Transverse colon (tissue), 4 donors: ENCODE measurements around the gene CLSTN1. TPM values are rescaled to one million over a fixed set of nuclear protein-coding genes. Genes with fewer than 3 reads are reported as not detected.

Experiments used
- DNase-seq: peaks from one replicate; pipeline ENCODE4 v3.0.0-alpha.2; 2019
- H3K27ac ChIP-seq, 4 donors: fragments of 200-600 bp; sonication (generic); 2 replicates each; pipeline ENCODE4 v1.5.1; 2016 to 2018; ENCODE audit warnings: inconsistent platforms in 4 of 4
- H3K27me3 ChIP-seq: fragments of 200-600 bp; sonication (generic); 2 replicates; pipeline ENCODE4 v1.5.1; 2017; ENCODE audit warnings: inconsistent platforms
- H3K36me3 ChIP-seq, 4 donors: fragments of 200-600 bp; sonication (generic); 2 replicates each; pipeline ENCODE4 v1.5.1; 2017 to 2019; ENCODE audit warnings: inconsistent platforms in 4 of 4
- H3K4me1 ChIP-seq, 4 donors: fragments of 200-600 bp; sonication (generic); 2 replicates each; pipeline ENCODE4 v1.5.1; 2017 to 2020; ENCODE audit warnings: inconsistent platforms in 4 of 4
- H3K4me3 ChIP-seq, 4 donors: fragments of 200-600 bp; sonication (generic); 1 replicate in 1 of 4; 2 replicates in 3 of 4; pipeline versions ENCODE4 v1.5.1 to v1.6.1; 2017 to 2019; ENCODE audit warnings: inconsistent platforms in 4 of 4
- H3K9me3 ChIP-seq, 2 donors: fragments of 200-600 bp; sonication (generic); 2 replicates each; pipeline ENCODE4 v1.5.1; 2017 to 2019; ENCODE audit warnings: inconsistent platforms in 2 of 2
- CTCF ChIP-seq, 5 experiments: fragments of 200-600 bp in 3 of 5; fragments of 450-650 bp in 2 of 5; sonication (generic) in 3 of 5; IDR thresholded peaks; 1 replicate in 2 of 5; 2 replicates in 3 of 5; pipeline ENCODE4 v1.5.1; 2016 to 2017; ENCODE audit warnings: antibody characterized with exemption in 5 of 5, inconsistent platforms in 3 of 5, mild to moderate bottlenecking in 2 of 5, moderate library complexity in 1 of 5
- EP300 ChIP-seq: sonication (generic); formaldehyde crosslinking; IDR thresholded peaks from one replicate; pipeline ENCODE4 v1.6.1; 2017; ENCODE audit warnings: antibody characterized with exemption, low read depth
- POLR2A ChIP-seq: fragments of 450-650 bp; IDR thresholded peaks from one replicate; pipeline ENCODE4 v1.6.1; 2016; ENCODE audit warnings: antibody characterized with exemption, mild to moderate bottlenecking, moderate library complexity
- POLR2AphosphoS5 ChIP-seq, 3 donors: sonication (generic); formaldehyde crosslinking; IDR thresholded peaks; one replicate each; pipeline ENCODE4 v1.6.1; 2016; ENCODE audit warnings: antibody characterized with exemption in 3 of 3
- WGBS, 2 donors: methylation state at CpG; one replicate each; pipeline ENCODE4 v1.1.5; 2018; ENCODE audit warnings: low coverage in 1 of 2; 5-methylcytosine and 5-hydroxymethylcytosine counted together
- in situ Hi-C, 4 donors: fragments of 200-750 bp; cut with MboI; loops; one replicate each; pipeline versions ENCODE4 v1.15.0 to v1.15.1; 2017; ENCODE audit warnings: low sequenced_read_pairs in 3 of 4, low pct_ligation_motif_present in 1 of 4, low pct_unique_long_range_greater_than_20kb in 1 of 4
- intact Hi-C: fragments of 100-400 bp; cut with DNase I; formaldehyde crosslinking; loops from one replicate; pipeline ENCODE4 v1.15.1; 2023; ENCODE audit warnings: low total_unique reads
- total RNA-seq, 4 donors: library from RNA; depleted of rRNA; stranded (reverse); fragments of >200 nt; gene quantifications; one replicate each; pipeline ENCODE4 v1.1.0, GENCODE V29; 2016

The CLSTN1 gene
- total RNA-seq, 4 donors from 2014 or later: 118 to 191 (median 143) TPM

DNA sequence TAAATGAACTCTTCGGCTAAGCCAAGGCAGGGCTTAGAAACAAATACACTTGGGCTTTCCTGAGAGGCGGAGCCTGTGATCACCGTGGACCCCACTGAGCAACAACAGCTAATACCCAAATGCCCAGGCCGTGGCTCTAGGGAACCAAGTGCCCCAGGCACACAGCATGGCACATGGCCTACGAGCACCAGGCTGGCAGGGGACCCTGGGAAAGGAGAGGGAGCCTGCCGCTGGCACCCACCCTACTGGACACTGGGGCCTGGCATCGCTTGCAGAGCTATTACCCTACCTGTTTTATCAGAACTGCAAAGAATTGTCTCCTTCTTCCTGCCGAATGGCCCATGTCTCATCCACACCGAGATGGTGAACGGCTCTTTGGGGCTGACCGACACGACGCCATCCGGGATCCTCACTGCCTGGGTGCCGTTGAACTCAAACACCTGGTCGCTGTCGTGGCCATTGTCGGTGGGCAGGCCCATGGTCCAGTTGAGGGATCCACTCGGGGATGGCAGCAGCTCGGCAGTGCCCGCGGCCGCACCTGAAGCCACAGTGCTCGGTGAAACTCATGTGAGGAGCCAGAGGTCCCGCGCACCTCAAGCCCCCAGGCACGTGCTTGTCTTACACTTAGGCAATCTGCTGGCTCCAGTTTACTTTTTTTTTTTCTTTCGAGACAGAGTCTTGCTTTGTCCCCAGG is 79.5 kb downstream of the CLSTN1 start:
- Histone ChIP-seq H3K4me3 (no peak overlapping the region), H3K9me3 (no peaks in the 10 kb centered on the region), H3K27me3 (no peaks in the 10 kb centered on the region), H3K36me3 (peaks cover 0 to 51% (median 22%) of the 10 kb centered on the region in 4 donors), H3K27ac (no peak overlapping the region), H3K4me1 (no peaks in the 10 kb centered on the region)
- intact Hi-C loops (no loop called here), in situ Hi-C loops (no loop called here)
- WGBS, 2 donors: 94 to 96% methylated on average over 5 to 27 of the region's 28 CpGs
- no peak for TF ChIP-seq POLR2A
- no peak for TF ChIP-seq EP300
- no peak for TF ChIP-seq CTCF (IDR thresholded peaks at IDR 0.05)
- TF ChIP-seq POLR2AphosphoS5 (IDR thresholded peaks at IDR 0.05): no peak
- DNase-seq: no peak

DNA sequence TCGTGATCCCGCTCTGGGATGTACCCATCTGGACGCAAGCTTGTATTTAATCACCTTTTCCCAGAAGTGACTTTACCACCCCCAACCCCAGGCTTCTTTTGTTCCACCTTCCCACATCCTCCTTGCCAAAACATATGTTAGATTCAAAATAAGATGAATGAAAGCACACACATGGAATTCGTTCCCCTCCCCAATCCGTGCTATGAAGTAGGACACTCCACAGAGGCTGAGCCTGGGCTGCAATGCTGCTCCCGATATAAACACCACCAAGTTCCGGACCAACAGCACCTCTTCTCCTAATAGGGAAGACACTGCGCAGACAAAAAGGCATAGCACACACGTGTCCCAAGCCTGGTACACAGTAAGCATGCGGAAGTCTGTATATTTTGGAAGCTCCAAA is 86.1 kb downstream of the CLSTN1 start:
- in situ Hi-C loops (no loop called here), intact Hi-C loops (loop anchor here (2.0 kb wide), 1 partner anchor 17 kb away; no protein-coding TSS in a partner anchor)
- Histone ChIP-seq H3K27me3 (no peaks in the 10 kb centered on the region), H3K9me3 (no peaks in the 10 kb centered on the region), H3K4me3 (no peak overlapping the region), H3K36me3 (peaks cover 0 to 71% (median 27%) of the 10 kb centered on the region in 4 donors), H3K27ac (no peak overlapping the region), H3K4me1 (no peaks in the 10 kb centered on the region)
- no peak for DNase-seq
- TF ChIP-seq CTCF (IDR thresholded peaks at IDR 0.05) (no peak), POLR2A (no peak), EP300 (no peak), POLR2AphosphoS5 (IDR thresholded peaks at IDR 0.05) (no peak)
- 94 to 100% methylated on average over 3 to 10 of the region's 10 CpGs for WGBS, 2 donors

DNA sequence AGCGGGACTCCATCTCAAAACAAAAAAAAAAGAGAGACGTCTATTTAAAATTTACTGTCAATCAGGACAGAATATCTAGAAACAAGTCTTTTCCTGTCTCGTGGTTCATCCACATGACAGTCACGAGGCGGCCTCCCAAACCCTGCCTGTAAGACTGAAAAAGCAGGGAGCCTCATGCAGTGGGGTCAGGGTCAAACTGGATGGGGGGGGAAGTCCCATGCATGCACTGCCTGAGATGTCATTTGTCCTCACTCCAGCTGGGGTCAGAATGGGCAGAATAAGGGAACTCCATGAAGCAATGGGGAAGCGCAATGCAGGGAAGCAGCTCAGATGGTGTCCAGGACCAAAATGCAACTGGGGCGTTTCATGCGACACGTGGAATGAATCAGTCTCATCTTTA is 86.7 kb downstream of the CLSTN1 start:
- no peaks in the 10 kb centered on the region for H3K27me3 ChIP-seq
- peaks cover 0 to 70% (median 27%) of the 10 kb centered on the region in 4 donors for H3K36me3 ChIP-seq
- intact Hi-C loops (no loop called here), in situ Hi-C loops (no loop called here)
- TF ChIP-seq EP300 (no peak), POLR2AphosphoS5 (IDR thresholded peaks at IDR 0.05) (no peak), POLR2A (no peak), CTCF (IDR thresholded peaks at IDR 0.05) (no peak)
- no peak for DNase-seq
- H3K9me3 ChIP-seq: no peaks in the 10 kb centered on the region
- no peak overlapping the region for H3K27ac ChIP-seq
- H3K4me1 ChIP-seq: no peaks in the 10 kb centered on the region
- H3K4me3 ChIP-seq: no peak overlapping the region
- WGBS, 2 donors: 81 to 93% methylated on average over 5 to 9 of the region's 9 CpGs

- intact Hi-C loops: no loop called here
Measured at GRCh38 chr1:9736241-9736640, 87.5 kb downstream of the CLSTN1 start.

More at GRCh38 chr1:9736241-9736640, 87.5 kb downstream of the CLSTN1 start:
- no peaks in the 10 kb centered on the region for H3K9me3 ChIP-seq
- DNase-seq: no peak
- H3K4me3 ChIP-seq: no peak overlapping the region
- peaks cover 0 to 76% (median 31%) of the 10 kb centered on the region in 4 donors for H3K36me3 ChIP-seq
- TF ChIP-seq POLR2AphosphoS5 (IDR thresholded peaks at IDR 0.05) (no peak), POLR2A (no peak), CTCF (IDR thresholded peaks at IDR 0.05) (no peak), EP300 (no peak)
- no peak overlapping the region for H3K27ac ChIP-seq
- no peaks in the 10 kb centered on the region for H3K4me1 ChIP-seq
- 77 to 91% methylated on average over 3 to 5 of the region's 5 CpGs for WGBS, 2 donors
- in situ Hi-C loops: no loop called here
- no peaks in the 10 kb centered on the region for H3K27me3 ChIP-seq
